ENCODE results near the gene RAD51AP2. TPM values are rescaled to one million over a fixed set of nuclear protein-coding genes. Genes with fewer than 3 reads are reported as not detected.

The RAD51AP2 gene
- polyA plus RNA-seq, 3 donors: not detected

DNA sequence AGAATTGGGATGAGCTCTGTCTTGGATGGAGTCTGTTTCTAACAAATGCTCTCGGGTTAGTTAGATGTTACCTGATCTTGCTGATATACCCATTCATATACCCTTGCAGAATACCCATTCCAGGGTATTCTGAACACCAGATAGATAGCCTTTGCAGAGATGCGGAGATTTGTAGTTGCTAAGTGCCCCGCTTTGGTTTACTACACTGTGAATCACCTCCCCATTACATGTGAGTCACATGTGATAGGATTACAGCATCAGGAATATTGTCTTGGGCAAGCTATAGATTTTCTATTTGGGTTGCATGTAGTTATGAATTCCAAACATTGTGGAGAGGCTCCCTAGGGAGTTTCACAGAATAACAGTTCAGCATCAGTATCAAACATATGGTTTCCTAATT, 26.0 kb upstream of the RAD51AP2 start:
- Mint-ChIP-seq H3K4me3 (no peak overlapping the region), H3K27me3 (ENCODE audit: low read depth in 3 of 3) (peaks cover 39 to 45% (median 42%) of the 10 kb centered on the region in 3 donors), H3K9me3 (peaks cover 0 to 11% (median 4%) of the 10 kb centered on the region in 7 donors), H3K27ac (no peak overlapping the region), H3K36me3 (no peaks in the 10 kb centered on the region), H3K4me1 (peaks cover 4% of the 10 kb centered on the region)
- no peak for DNase-seq
- Histone ChIP-seq H3K9me3 (replicated peaks in 1 of 2; ENCODE audit: control insufficient read depth in 1 of 2, insufficient read depth in 1 of 2, low read length in 2 of 2) (peaks cover 2 to 17% of the 10 kb centered on the region in 2 donors), H3K4me2 (replicated peaks; ENCODE audit: extremely low read depth, low read length, poor library complexity, severe bottlenecking) (no peak overlapping the region), H3K79me2 (ENCODE audit: insufficient read depth, low read length) (no peaks in the 10 kb centered on the region), H3K36me3 (replicated peaks in 1 of 2; ENCODE audit: control insufficient read depth in 1 of 2, insufficient read depth in 2 of 2, low read length in 2 of 2) (no peaks in the 10 kb centered on the region), H4K20me1 (ENCODE audit: insufficient read depth, low read length) (no peaks in the 10 kb centered on the region), H3K27me3 (ENCODE audit: control insufficient read depth in 2 of 2, insufficient read depth in 2 of 2, low read length in 2 of 2) (peaks cover 41 to 60% of the 10 kb centered on the region in 2 donors), H3K27ac (ENCODE audit: low read depth in 1 of 2, low read length in 2 of 2) (no peak overlapping the region), H2AFZ (ENCODE audit: insufficient read depth, low read depth, low read length, poor library complexity, severe bottlenecking) (no peak overlapping the region), H3K4me3 (replicated peaks in 1 of 3; ENCODE audit: low read depth in 2 of 3, low read length in 3 of 3) (no peak overlapping the region), H3K4me1 (ENCODE audit: control insufficient read depth in 1 of 2, insufficient read depth in 2 of 2, low read length in 2 of 2) (no peaks in the 10 kb centered on the region), H3K9ac (ENCODE audit: insufficient read depth, low read length, poor library complexity, severe bottlenecking) (no peak overlapping the region)
- intact Hi-C loops (cut with micrococcal nuclease): no loop called here
- no peak for TF ChIP-seq CTCF (IDR thresholded peaks at IDR 0.05)
- no CpG with 5 or more reads among the region's 3 CpGs for WGBS (ENCODE audit: insufficient coverage)

GRCh38 chr2:17543848-17544247, 25.6 kb upstream of the RAD51AP2 start:
- H3K9me3 ChIP-seq (replicated peaks in 1 of 2; ENCODE audit: control insufficient read depth in 1 of 2, insufficient read depth in 1 of 2, low read length in 2 of 2): peaks cover 2 to 19% of the 10 kb centered on the region in 2 donors
- H3K9ac ChIP-seq (ENCODE audit: insufficient read depth, low read length, poor library complexity, severe bottlenecking): no peak overlapping the region
- no peak for TF ChIP-seq CTCF (IDR thresholded peaks at IDR 0.05)
- no peak overlapping the region for H3K27ac Mint-ChIP-seq
- H3K4me3 Mint-ChIP-seq: no peak overlapping the region
- no peak overlapping the region for H3K4me3 ChIP-seq (replicated peaks in 1 of 3; ENCODE audit: low read depth in 2 of 3, low read length in 3 of 3)
- H3K4me1 ChIP-seq (ENCODE audit: control insufficient read depth in 1 of 2, insufficient read depth in 2 of 2, low read length in 2 of 2): no peaks in the 10 kb centered on the region
- no peaks in the 10 kb centered on the region for H3K36me3 Mint-ChIP-seq
- H3K27me3 Mint-ChIP-seq (ENCODE audit: low read depth in 3 of 3): peaks cover 43 to 48% (median 46%) of the 10 kb centered on the region in 3 donors
- no peak overlapping the region for H3K4me2 ChIP-seq (replicated peaks; ENCODE audit: extremely low read depth, low read length, poor library complexity, severe bottlenecking)
- H3K27ac ChIP-seq (ENCODE audit: low read depth in 1 of 2, low read length in 2 of 2): no peak overlapping the region
- H2AFZ ChIP-seq (ENCODE audit: insufficient read depth, low read depth, low read length, poor library complexity, severe bottlenecking): no peak overlapping the region
- intact Hi-C loops (cut with micrococcal nuclease): no loop called here
- peaks cover 4% of the 10 kb centered on the region for H3K4me1 Mint-ChIP-seq
- peaks cover 44 to 64% of the 10 kb centered on the region in 2 donors for H3K27me3 ChIP-seq (ENCODE audit: control insufficient read depth in 2 of 2, insufficient read depth in 2 of 2, low read length in 2 of 2)
- peaks cover 0 to 11% (median 4%) of the 10 kb centered on the region in 7 donors for H3K9me3 Mint-ChIP-seq
- no peaks in the 10 kb centered on the region for H3K79me2 ChIP-seq (ENCODE audit: insufficient read depth, low read length)
- no peaks in the 10 kb centered on the region for H3K36me3 ChIP-seq (replicated peaks in 1 of 2; ENCODE audit: control insufficient read depth in 1 of 2, insufficient read depth in 2 of 2, low read length in 2 of 2)
- H4K20me1 ChIP-seq (ENCODE audit: insufficient read depth, low read length): no peaks in the 10 kb centered on the region
- DNase-seq: no peak

All from CD14-positive monocyte (primary cell).